Activated T-helper 2 cell treated with anti-CD3 and anti-CD28 coated beads, Interferon-gamma antibody, Interleukin-2, Interleukin-4, amounts not matched to agents 10 μg/mL and 5 μg/mL and 100 μg/mL, durations not matched to agents 14 hours and 24 hours and 36 hours (primary cell): Measurements from ENCODE around the gene YIPF2. TPM values are rescaled to one million over a fixed set of nuclear protein-coding genes. Genes with fewer than 3 reads are reported as not detected.
A peak's percentile ranks its signal among the peaks of the same experiment; 100 is the strongest.
"Not testable (repeated sequence)": the region's sequence is repeated elsewhere in the genome, so short reads cannot be mapped to it uniquely, and the experiment has no call there.

Experiments used
- DNase-seq: peaks from one replicate; pipeline ENCODE4 v3.0.0; 2021; ENCODE audit warnings: low spot score
- H3K27ac Mint-ChIP-seq: one replicate; pipeline ENCODE4 v1.8.0; 2021; ENCODE audit warnings: mixed read lengths
- H3K27me3 Mint-ChIP-seq: one replicate; pipeline ENCODE4 v1.8.0; 2021; ENCODE audit warnings: low read depth, mixed read lengths
- H3K36me3 Mint-ChIP-seq: one replicate; pipeline ENCODE4 v1.8.0; 2021; ENCODE audit warnings: low read depth, mixed read lengths
- H3K4me1 Mint-ChIP-seq: one replicate; pipeline ENCODE4 v1.8.0; 2021; ENCODE audit warnings: low read depth, mixed read lengths
- H3K4me3 Mint-ChIP-seq: one replicate; pipeline ENCODE4 v1.8.0; 2021; ENCODE audit warnings: low read depth, mild to moderate bottlenecking, moderate library complexity, mixed read lengths
- H3K9me3 Mint-ChIP-seq: one replicate; pipeline ENCODE4 v1.8.0; 2021; ENCODE audit warnings: mixed read lengths
- intact Hi-C: fragments of 100-400 bp; cut with micrococcal nuclease; formaldehyde crosslinking; loops from one replicate; pipeline ENCODE4 v1.15.1; 2023
- total RNA-seq: library from RNA; stranded (reverse); gene quantifications from 2 replicates; pipeline ENCODE4 v1.2.3, GENCODE V29; 2022

Gene YIPF2
- total RNA-seq, 1 donor from 2014 or later: 25.0 TPM

GRCh38 chr19:10892256-10892655, 36.2 kb downstream of the YIPF2 start:
- intact Hi-C loops: no loop called here
- DNase-seq: no peak
- no peaks in the 10 kb centered on the region for H3K36me3 Mint-ChIP-seq
- no peak overlapping the region for H3K27ac Mint-ChIP-seq
- H3K9me3 Mint-ChIP-seq: no peaks in the 10 kb centered on the region
- H3K27me3 Mint-ChIP-seq: no peaks in the 10 kb centered on the region
- peaks cover 8% of the 10 kb centered on the region for H3K4me1 Mint-ChIP-seq
- no peak overlapping the region for H3K4me3 Mint-ChIP-seq

GRCh38 chr19:10891405-10892086, 36.9 kb downstream of the YIPF2 start:
- no peaks in the 10 kb centered on the region for H3K9me3 Mint-ChIP-seq
- no peaks in the 10 kb centered on the region for H3K36me3 Mint-ChIP-seq
- H3K27ac Mint-ChIP-seq: no peak overlapping the region
- H3K4me1 Mint-ChIP-seq: peaks cover 3% of the 10 kb centered on the region
- no peak overlapping the region for H3K4me3 Mint-ChIP-seq
- DNase-seq: no peak
- H3K27me3 Mint-ChIP-seq: no peaks in the 10 kb centered on the region
- intact Hi-C loops: no loop called here

GRCh38 chr19:10889880-10890279, 38.6 kb downstream of the YIPF2 start:
- Mint-ChIP-seq H3K4me3 (no peak overlapping the region), H3K9me3 (no peaks in the 10 kb centered on the region), H3K36me3 (no peaks in the 10 kb centered on the region), H3K4me1 (no peaks in the 10 kb centered on the region), H3K27me3 (no peaks in the 10 kb centered on the region), H3K27ac (no peak overlapping the region)
- no peak for DNase-seq
- intact Hi-C loops: no loop called here

- intact Hi-C loops: no loop called here
- Mint-ChIP-seq H3K9me3 (no peaks in the 10 kb centered on the region), H3K4me3 (no peak overlapping the region), H3K36me3 (no peaks in the 10 kb centered on the region), H3K4me1 (no peaks in the 10 kb centered on the region), H3K27me3 (no peaks in the 10 kb centered on the region), H3K27ac (no peak overlapping the region)
- DNase-seq: no peak
These were observed 40.0 kb downstream of the YIPF2 start for GRCh38 chr19:10888421-10888866.

GRCh38 chr19:10887616-10888367, 40.6 kb downstream of the YIPF2 start:
- no peak for DNase-seq
- intact Hi-C loops: no loop called here
- H3K36me3 Mint-ChIP-seq: no peaks in the 10 kb centered on the region
- H3K27me3 Mint-ChIP-seq: no peaks in the 10 kb centered on the region
- H3K4me1 Mint-ChIP-seq: no peaks in the 10 kb centered on the region
- no peaks in the 10 kb centered on the region for H3K9me3 Mint-ChIP-seq
- H3K27ac Mint-ChIP-seq: no peak overlapping the region
- no peak overlapping the region for H3K4me3 Mint-ChIP-seq

- no peak overlapping the region for H3K27ac Mint-ChIP-seq
- H3K36me3 Mint-ChIP-seq: no peaks in the 10 kb centered on the region
- DNase-seq: no peak
These were observed 43.0 kb downstream of the YIPF2 start for GRCh38 chr19:10885201-10886169.

GRCh38 chr19:10884274-10884673, 44.2 kb downstream of the YIPF2 start:
- Mint-ChIP-seq H3K36me3 (peaks cover 3% of the 10 kb centered on the region), H3K27ac (no peak overlapping the region), H3K4me3 (no peak overlapping the region), H3K4me1 (peaks cover 2% of the 10 kb centered on the region), H3K27me3 (no peaks in the 10 kb centered on the region), H3K9me3 (no peaks in the 10 kb centered on the region)
- intact Hi-C loops: no loop called here
- no peak for DNase-seq

More at GRCh38 chr19:10885201-10886169, 43.0 kb downstream of the YIPF2 start:
- Mint-ChIP-seq H3K4me1 (no peaks in the 10 kb centered on the region), H3K4me3 (no peak overlapping the region), H3K27me3 (no peaks in the 10 kb centered on the region), H3K9me3 (no peaks in the 10 kb centered on the region)
- intact Hi-C loops: no loop called here

GRCh38 chr19:10882108-10882457, 46.4 kb downstream of the YIPF2 start:
- Mint-ChIP-seq H3K36me3 (peaks cover 5% of the 10 kb centered on the region), H3K27me3 (no peaks in the 10 kb centered on the region), H3K27ac (no peak overlapping the region), H3K4me1 (peaks cover 15% of the 10 kb centered on the region), H3K9me3 (no peaks in the 10 kb centered on the region), H3K4me3 (no peak overlapping the region)
- intact Hi-C loops: no loop called here
- no peak for DNase-seq

- no peak for DNase-seq
- H3K9me3 Mint-ChIP-seq: no peaks in the 10 kb centered on the region
- no peaks in the 10 kb centered on the region for H3K27me3 Mint-ChIP-seq
- H3K4me1 Mint-ChIP-seq: peaks cover 20% of the 10 kb centered on the region
- H3K4me3 Mint-ChIP-seq: no peak overlapping the region
- intact Hi-C loops: no loop called here
- H3K36me3 Mint-ChIP-seq: peaks cover 5% of the 10 kb centered on the region
- H3K27ac Mint-ChIP-seq: no peak overlapping the region
These were observed 46.9 kb downstream of the YIPF2 start for GRCh38 chr19:10881403-10882107.

GRCh38 chr19:10878253-10878652, 50.2 kb downstream of the YIPF2 start:
- H3K4me1 Mint-ChIP-seq: peaks cover 22% of the 10 kb centered on the region
- intact Hi-C loops: no loop called here
- H3K27me3 Mint-ChIP-seq: no peaks in the 10 kb centered on the region
- peak overlapping the region; percentile 33 for H3K4me3 Mint-ChIP-seq
- peak overlapping the region; percentile 71 for H3K27ac Mint-ChIP-seq
- H3K36me3 Mint-ChIP-seq: peaks cover 9% of the 10 kb centered on the region
- no peak for DNase-seq
- no peaks in the 10 kb centered on the region for H3K9me3 Mint-ChIP-seq

GRCh38 chr19:10877608-10878007, 50.8 kb downstream of the YIPF2 start:
- intact Hi-C loops, DNase-seq, H3K4me3 Mint-ChIP-seq, H3K27me3 Mint-ChIP-seq, H3K9me3 Mint-ChIP-seq: not testable (repeated sequence)
- H3K4me1 Mint-ChIP-seq: peaks cover 27% of the 10 kb centered on the region
- peaks cover 14% of the 10 kb centered on the region for H3K36me3 Mint-ChIP-seq
- H3K27ac Mint-ChIP-seq: peak overlapping the region; percentile 71
